RCC 7860 (cell line): ENCODE measurements around the gene RSU1.
"Not testable (repeated sequence)": the region's sequence is repeated elsewhere in the genome, so short reads cannot be mapped to it uniquely, and the experiment has no call there.

Experiments used
- DNase-seq: peaks from one replicate; pipeline ENCODE4 v3.0.0-alpha.2; 2015; ENCODE audit warnings: low spot score
- FAIRE-seq: peaks from 2 replicates; lab custom pipeline; 2012; peaks lifted over from hg19 to GRCh38; lab: Jason Lieb, UNC

The RSU1 gene

GRCh38 chr10:16788125-16788524 is 29.1 kb downstream of the RSU1 start:
- DNase-seq (no peak), FAIRE-seq (no peak)

GRCh38 chr10:16787361-16787791 is 29.8 kb downstream of the RSU1 start:
- no peak for DNase-seq
- FAIRE-seq, result no peak

- no peak for FAIRE-seq
- DNase-seq, result no peak
These were observed 36.8 kb downstream of the RSU1 start for GRCh38 chr10:16780338-16780880.

GRCh38 chr10:16779384-16779915 is 37.8 kb downstream of the RSU1 start:
- FAIRE-seq (no peak), DNase-seq (no peak)

GRCh38 chr10:16777473-16778370 is 39.5 kb downstream of the RSU1 start:
- peak; percentile 65 for FAIRE-seq

GRCh38 chr10:16776896-16777295 is 40.3 kb downstream of the RSU1 start:
- no peak for DNase-seq
- FAIRE-seq, result no peak

More at GRCh38 chr10:16777473-16778370, 39.5 kb downstream of the RSU1 start:
- peak; percentile 60 for DNase-seq

- FAIRE-seq, result no peak
- DNase-seq, result no peak
These were observed 43.9 kb downstream of the RSU1 start for GRCh38 chr10:16773334-16773733.

GRCh38 chr10:16770670-16771069 is 46.6 kb downstream of the RSU1 start:
- DNase-seq, result no peak
- FAIRE-seq, result no peak

- DNase-seq, result no peak
- FAIRE-seq, result no peak
These were observed 47.1 kb downstream of the RSU1 start for GRCh38 chr10:16770141-16770540.

- DNase-seq, result no peak
- no peak for FAIRE-seq
These were observed 47.9 kb downstream of the RSU1 start for GRCh38 chr10:16769331-16769730.

- FAIRE-seq (no peak), DNase-seq (no peak)
These were observed 48.5 kb downstream of the RSU1 start for GRCh38 chr10:16768702-16769101.

- DNase-seq (no peak), FAIRE-seq (no peak)
These were observed 51.5 kb downstream of the RSU1 start for GRCh38 chr10:16765509-16766375.

- FAIRE-seq (no peak), DNase-seq (no peak)
These were observed 55.9 kb downstream of the RSU1 start for GRCh38 chr10:16761300-16761699.

- FAIRE-seq, result no peak
- DNase-seq, result no peak
These were observed 60.5 kb downstream of the RSU1 start for GRCh38 chr10:16756561-16757221.

GRCh38 chr10:16754765-16755164 is 62.5 kb downstream of the RSU1 start:
- no peak for FAIRE-seq

GRCh38 chr10:16752849-16753248 is 64.4 kb downstream of the RSU1 start:
- not testable (repeated sequence) for DNase-seq, FAIRE-seq

More at GRCh38 chr10:16754765-16755164, 62.5 kb downstream of the RSU1 start:
- DNase-seq, result no peak

- no peak for FAIRE-seq
- DNase-seq, result no peak
These were observed 65.1 kb downstream of the RSU1 start for GRCh38 chr10:16752099-16752498.

- FAIRE-seq (no peak), DNase-seq (no peak)
These were observed 66.0 kb downstream of the RSU1 start for GRCh38 chr10:16751244-16751643.

GRCh38 chr10:16750461-16750860 is 66.8 kb downstream of the RSU1 start:
- DNase-seq (no peak), FAIRE-seq (no peak)

GRCh38 chr10:16748749-16749148 is 68.5 kb downstream of the RSU1 start:
- DNase-seq, result no peak
- no peak for FAIRE-seq
